ENCODE results near the gene SPNS2. TPM values are rescaled to one million over a fixed set of nuclear protein-coding genes. Genes with fewer than 3 reads are reported as not detected.

The SPNS2 gene
- total RNA-seq, 1 donor from 2014 or later: 10.4 TPM

DNA sequence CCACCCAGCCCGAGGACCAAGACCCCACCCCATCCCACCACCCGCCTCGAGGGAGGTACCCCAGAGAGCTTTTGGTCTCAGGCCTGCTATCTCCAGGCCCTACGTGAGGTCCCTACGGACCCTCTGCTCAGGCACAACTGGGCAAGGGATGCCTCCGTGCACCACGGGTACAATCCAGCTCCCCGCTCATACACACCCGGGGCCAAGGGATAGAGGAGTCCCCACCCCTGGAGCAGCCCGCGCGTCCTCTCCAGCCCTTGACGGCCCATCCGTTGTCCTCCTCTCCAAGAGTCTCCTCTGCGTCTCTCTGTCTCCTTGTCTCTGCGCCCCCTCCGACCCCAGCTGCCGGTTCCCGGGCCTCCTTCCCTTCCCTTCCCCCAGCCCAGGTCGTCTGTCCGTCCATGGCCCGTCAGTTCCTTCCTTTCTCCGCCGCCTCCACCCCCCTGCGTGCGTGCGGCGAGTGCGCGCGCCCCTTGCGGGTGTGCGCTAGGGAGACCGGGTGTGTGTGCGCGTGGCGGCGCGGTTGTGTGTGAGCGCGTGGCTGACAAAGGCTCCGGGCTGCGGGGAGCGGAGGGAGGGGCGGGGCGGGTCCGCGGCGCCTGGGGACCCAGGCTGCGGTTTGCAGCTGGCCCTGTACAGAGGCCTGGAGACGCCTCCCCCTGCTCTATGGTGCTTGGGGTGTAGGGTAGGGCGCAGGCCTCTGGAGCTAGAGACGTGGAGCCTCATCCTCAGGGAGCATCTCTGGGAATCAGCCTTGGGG is 930 bp downstream of the SPNS2 start:
- ATAC-seq (ENCODE audit: poor library complexity): peak; percentile 29
- intact Hi-C loops (cut with DNase I): loop anchor here (10.0 kb wide), 1 partner anchor 65 kb away; the partner anchor contains the start of gene SPNS3
- peak; percentile 51 for DNase-seq

DNA sequence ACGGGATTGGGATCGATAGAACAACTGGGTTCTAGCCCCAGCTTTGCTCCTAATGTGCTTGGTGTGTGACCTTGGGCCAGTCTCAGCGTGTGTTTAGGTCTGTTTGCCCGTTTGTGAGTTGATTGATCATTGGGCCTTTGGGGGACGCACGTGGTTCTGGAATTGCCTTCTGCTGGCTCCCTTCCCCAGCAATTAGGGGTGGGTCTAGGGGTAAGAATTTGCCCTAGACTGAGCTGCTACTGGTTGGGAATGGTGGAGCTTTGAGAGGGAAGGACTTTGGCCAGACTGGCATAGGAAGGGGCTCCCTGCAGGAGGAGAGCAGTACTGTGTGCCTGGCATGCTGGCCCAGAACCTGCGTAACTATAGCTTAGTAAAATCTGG is 1.5 kb downstream of the SPNS2 start:
- intact Hi-C loops (cut with DNase I): no loop called here
- no peak for DNase-seq
- no peak for ATAC-seq (ENCODE audit: poor library complexity)

DNA sequence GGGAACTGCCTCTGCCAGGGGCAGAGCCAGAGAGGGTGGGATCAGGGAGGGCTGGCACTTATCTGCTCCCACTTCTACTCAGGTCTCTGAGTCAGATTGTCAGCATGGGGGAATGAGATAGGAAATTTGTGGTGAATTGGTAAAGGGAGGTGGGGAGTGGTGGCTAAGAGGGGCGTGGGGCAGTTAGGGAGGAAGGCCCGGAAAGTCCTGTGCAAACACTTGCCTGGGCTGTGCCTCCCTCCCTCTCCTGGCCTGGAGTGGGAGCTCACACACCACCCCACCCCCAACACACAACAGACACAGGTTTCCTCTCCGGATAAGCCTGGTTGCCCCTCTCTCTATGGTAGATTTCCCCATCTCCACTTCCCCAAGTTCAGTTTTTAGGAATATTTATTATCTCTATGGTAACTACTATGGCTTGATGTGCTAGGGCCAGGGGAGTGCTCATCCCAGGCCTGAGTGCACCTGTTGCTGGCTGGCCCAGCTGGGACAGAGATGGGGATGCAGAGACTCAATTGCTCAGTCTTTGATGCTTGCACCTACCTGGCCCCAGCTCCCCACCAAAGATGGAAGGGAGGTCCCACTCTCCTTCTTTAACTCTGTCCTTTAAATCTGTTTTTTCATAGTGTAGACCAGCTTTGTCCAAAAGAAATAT is 2.7 kb downstream of the SPNS2 start:
- ATAC-seq (ENCODE audit: poor library complexity) (no peak), DNase-seq (no peak)
- intact Hi-C loops (cut with DNase I): no loop called here

DNA sequence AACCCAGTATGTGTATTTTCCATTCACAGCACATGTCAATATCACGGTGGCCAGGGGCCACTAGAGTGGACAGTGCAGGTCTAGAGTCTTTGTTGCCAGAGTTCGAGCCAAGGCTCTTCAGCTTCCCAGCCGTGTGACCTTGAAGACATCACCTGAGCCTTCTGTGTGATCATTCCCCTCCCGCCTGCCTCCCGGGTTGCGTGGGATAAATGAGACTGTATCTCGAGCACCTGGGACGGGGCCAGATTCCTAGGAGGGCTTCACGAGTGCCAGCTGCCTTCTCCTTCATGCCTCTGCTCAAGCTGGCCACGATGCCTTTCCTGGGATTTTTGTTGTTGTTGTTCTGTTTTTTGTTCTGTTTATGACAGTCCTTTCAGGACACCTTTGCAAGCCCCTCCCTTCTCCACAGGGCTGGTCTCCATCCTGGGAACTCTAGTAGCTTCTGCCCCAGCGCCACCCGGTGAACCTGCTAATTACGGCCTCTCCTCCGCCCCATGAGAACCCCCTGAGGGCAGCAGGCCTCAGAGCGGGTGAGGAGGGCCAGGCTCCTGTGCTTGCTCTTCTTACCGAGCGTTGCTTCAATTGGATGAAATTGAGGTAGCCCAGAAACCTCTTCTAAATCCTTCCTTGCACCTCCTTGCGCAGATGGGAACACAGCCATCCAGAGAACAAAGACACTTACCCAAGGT is 3.9 kb downstream of the SPNS2 start:
- no peak for ATAC-seq (ENCODE audit: poor library complexity)
- intact Hi-C loops (cut with DNase I): no loop called here

DNA sequence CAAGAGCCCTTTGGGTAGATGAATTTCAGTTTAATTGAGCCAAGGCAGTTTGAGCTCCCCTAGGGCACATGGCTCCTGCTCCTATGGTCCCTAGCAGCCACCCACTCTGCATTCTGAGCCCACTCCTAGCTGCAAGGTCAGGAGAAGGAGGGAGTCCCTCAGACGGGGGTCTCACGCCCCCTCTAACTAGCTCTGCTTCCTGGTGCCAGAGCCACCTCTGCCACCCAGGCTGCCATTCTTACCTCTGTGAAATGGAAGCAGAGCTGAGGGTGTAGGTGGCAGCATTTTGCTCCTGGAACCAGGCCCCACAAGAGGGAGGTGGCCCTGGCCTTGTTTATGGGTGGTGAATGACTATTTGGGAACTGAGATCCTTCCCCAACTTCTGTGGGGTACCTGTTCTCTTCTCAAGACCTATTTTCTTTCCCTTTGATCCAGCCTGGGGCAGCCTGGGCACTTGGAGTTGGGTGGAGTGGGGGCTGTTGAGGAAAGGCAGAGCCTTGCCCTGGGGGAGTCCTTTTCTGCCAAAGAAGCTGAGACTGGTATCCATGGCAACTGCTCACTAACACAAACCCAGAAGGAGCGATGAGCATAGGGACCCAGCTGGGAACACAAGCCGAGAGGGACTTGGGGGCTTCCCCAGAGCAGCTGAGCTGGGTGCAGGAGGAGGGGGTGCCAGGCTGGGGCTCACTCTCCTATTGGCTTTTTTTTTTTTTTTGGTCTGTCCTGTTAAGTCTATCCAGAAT is 4.8 kb downstream of the SPNS2 start:
- ATAC-seq (ENCODE audit: poor library complexity) (no peak), DNase-seq (no peak)
- intact Hi-C loops (cut with DNase I): no loop called here

More for the DNA sequence above, 3.9 kb downstream of the SPNS2 start:
- no peak for DNase-seq

DNA sequence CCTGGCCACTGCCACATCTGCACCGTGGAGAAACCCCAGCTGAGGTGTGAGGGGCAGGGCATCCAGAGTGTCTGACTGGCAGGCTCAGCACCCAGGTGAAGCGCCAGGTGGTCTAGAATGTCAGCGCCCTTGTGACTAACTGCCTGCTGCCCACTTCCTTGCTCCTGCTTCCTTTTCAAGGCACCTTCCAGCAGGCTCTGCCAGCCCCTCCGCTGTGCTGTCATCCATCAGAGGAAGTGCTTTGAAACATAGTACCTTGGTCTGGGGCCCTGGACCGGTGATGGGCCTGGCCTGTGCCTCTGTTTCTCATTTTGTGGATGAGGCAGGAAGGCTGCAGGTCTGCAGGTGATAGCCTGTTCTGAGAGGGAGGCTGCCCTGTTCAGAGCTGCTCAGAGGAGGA is 5.5 kb downstream of the SPNS2 start:
- no peak for DNase-seq
- intact Hi-C loops (cut with DNase I): no loop called here
- no peak for ATAC-seq (ENCODE audit: poor library complexity)

DNA sequence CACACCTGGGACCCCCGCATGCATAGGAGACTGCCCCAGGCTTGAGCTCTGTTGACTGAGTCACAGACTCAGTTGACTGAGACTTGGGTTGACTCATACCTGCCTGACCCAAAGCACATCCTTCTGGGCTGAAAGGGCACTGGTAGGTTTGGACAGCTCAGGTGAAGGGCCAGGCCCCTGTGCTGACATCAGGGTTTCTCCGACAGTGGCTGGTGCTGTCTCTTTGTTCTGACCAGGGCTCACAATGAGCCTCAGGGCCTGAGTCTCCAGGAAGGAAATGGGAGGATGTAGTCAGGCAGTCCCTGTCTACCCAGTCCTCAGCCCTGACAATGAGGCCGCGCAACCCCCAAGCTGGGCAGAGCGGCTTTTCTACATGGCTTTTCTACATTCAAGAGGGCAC is 6.5 kb downstream of the SPNS2 start:
- DNase-seq (no peak), ATAC-seq (ENCODE audit: poor library complexity) (no peak)
- intact Hi-C loops (cut with DNase I): no loop called here

DNA sequence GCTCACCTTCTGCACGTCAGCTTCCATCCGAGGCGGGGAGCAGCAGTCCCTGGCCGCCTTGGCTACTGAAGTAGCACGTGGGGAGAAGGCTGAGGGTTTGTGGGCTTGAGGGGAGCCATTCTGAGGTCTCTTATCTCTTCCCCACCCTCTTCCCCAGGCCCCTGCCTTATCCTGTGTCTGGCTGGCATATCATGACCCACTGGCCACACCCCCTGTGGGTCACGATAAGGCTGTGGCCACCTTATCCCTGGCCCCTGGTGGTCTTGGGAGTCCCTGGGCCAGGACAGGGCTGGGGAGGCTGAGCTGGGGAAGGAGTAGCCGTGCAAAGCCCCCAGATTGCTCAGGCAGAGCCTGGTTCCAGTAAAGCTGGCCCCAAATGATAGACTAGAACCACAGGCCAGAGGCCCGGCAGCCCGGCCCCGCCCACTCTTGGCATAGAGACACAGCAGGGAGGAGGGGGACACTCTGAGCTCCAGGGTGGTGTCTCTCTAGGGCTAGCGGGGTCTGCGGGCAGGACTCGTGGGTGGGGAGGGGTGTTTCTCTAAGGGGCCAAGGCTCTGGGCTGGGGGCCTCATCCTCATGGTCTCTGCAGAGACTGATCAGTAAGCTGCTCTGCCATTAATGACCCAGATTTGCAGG is 7.6 kb downstream of the SPNS2 start:
- no peak for ATAC-seq (ENCODE audit: poor library complexity)
- intact Hi-C loops (cut with DNase I): no loop called here
- no peak for DNase-seq

DNA sequence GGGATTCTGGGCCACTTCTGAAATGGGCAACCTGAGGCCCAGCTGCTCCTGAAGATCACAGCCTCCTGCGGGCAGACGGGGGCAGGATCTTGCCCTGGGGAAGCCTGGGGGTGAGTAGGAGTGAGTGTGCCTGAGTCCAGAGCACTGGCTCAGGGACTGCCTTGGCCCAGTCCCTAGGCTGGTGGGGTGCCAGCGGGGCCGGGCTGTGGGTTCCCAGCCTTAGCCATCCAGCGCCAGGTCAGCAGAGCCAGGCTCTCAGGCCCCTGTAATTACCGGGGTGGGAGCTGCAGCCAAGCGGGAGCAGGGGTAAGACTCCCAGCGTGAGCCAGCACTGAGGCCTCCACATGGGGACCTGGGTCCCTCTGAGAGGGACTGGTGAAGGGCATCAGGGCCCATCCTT is 8.2 kb downstream of the SPNS2 start:
- DNase-seq: peak; percentile 80
- intact Hi-C loops (cut with DNase I): no loop called here
- ATAC-seq (ENCODE audit: poor library complexity): peak; percentile 84

DNA sequence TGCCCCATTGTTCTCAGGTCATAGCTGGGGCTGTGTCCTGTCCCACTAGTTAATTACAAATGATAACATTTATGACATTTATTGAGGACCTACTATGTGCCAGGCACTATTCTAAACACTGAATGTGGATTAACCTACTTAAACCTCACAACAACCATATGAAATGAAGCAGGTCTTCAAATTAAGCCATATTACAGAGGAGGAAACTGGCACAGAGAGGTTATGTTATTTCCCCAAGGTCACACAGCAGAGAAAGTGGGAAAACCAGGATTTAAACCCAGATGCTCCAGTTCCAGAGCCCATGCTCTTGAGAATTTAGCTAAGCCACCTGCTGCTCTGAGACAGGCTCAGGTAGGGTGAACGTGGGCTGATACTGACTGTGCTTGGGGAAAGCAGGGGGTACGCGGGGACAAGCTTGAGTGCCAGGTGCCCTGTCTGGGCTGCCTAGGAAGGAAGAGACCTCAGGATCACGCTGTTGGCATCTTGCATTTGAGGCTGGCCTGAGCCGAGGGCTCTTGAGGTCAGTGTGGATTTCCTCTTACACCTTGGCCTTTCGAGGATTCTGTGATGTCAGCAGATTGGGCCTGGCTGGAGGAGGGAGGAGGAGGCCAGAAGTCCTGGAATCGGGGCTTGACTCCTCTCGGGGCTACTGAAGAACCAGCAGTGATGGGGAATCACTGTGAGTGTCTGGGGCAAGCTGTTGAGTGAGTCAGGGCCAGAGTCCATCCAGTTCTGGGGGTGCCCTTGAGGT is 8.9 kb downstream of the SPNS2 start:
- intact Hi-C loops (cut with DNase I): no loop called here
- DNase-seq (no peak), ATAC-seq (ENCODE audit: poor library complexity) (no peak)

DNA sequence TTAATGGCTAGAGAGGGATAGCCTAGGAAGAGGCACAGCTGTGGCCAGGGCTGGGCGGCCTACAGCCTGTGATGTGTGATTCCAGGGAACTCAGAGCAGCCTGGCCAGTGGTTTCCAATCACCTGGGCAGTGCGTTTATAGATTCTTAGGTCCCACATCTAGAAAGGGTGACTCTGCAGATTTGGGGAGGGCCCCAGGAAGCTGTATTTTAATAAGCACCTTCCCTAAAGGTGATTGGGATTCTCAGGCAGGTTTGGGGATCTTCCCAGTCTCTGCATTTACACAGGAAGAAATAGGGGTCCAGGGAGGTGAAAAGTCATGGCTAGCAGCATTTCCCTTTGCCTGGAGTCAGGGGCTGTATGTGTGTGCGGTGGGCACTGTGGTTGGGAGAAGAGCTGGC is 9.5 kb downstream of the SPNS2 start:
- intact Hi-C loops (cut with DNase I): no loop called here
- ATAC-seq (ENCODE audit: poor library complexity) (no peak), DNase-seq (no peak)

DNA sequence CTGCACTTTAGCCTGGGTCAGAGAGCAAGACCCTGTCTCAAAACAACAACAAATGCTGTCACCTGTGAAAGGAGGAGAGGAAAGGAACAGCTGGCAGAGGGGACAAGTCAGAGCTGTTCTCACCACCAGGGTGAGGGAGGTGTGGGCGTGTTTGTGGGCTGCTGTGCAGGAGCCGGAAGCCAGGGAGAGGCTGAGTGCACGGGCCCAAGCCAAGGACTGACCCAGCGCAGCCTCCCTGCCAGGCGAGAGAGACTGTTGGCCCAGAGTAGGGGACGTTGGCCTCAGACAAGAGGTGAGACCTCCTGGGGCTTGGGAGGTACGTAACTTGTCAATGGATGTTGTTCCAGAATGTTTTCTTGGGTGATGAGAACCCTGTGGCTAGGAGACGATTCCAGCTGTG is 10.7 kb downstream of the SPNS2 start:
- intact Hi-C loops (cut with DNase I): no loop called here
- DNase-seq (no peak), ATAC-seq (ENCODE audit: poor library complexity) (peak; percentile 6)

DNA sequence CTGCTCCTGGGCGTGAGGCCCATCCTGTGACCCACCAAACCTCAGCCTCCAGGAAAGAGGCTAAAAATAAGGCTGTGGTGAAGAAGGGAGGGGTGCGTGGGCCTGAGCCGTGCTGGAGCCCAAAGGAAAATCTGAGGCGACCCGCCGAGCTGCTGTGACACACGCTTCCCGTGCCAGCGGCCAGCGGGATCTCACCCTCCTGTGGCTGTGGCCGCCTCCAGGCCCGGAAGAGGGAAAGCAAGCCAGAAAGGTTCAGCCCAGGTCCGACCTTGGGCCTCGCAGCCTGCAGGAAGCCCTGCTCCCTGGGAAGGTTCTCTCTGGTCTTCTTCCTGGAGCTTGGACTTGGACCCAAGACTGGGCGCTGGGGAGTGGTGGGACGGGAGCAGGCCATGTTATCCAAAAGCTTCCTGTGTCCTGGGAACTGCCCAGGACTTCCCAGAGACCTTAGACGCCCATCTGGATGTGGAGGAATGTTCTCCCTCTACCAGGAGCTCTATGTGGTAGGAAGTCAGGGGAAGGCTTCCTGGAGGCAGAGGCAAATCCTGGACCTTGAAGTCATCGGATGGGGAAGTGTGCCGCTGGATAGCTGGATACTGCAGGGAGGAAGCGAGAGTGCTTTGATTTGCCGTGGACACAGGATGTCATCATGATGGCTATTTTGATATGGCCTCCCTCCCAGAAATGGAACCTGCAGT is 11.4 kb downstream of the SPNS2 start:
- intact Hi-C loops (cut with DNase I): no loop called here
- peak; percentile 9 for ATAC-seq (ENCODE audit: poor library complexity)
- DNase-seq: peak; percentile 68

DNA sequence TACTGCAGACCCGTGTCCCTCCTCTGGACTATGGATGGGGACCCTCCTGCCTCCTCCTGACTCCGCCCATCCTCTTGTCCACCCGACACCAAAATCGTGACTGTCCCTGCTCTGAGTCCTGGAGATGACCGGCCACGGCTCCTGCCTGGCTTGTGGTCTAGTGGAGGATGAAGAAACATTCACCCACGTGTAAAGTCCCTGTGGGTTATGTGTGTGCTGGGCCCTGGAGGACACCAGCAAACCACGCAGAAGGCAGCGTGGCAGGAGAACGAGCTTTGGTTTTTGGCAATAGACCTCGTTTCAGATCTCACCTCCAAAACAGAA is 11.9 kb downstream of the SPNS2 start:
- DNase-seq: no peak
- intact Hi-C loops (cut with DNase I): no loop called here
- ATAC-seq (ENCODE audit: poor library complexity): no peak

DNA sequence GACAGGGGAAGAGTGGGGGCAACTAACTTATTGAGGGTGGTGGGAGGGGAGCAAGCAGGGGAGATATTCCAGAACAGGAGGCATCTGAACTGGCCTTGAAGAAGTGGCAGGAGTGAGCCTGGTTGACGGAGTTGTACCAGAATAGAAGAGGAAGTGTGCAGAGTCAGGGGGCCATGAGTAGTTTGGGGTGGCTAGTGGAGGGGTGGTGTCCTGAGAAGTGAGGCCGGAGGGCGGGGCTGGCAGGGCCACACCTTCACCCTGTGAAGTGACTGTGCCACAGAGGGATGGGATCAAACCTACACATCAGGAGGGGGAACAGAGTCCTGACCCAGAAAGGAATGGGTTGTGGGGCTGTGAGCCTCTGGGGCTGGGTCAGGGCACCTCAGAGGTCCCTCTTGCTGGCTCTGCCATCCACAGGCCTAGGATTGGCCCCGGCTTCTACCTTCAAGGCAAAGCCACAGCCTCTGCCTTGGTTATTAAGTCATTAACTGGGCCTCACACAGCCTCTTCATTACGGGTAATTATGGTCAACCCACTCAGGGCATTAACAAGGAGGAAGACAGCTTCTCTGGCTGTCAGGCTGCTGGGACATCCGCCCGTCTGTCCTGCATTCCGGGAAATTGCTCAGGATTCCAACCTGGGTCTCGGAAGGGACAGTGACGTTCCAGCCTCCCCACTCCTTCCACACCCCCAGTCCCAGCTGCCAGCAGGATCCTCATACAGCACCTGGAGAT is 12.7 kb downstream of the SPNS2 start:
- DNase-seq (no peak), ATAC-seq (ENCODE audit: poor library complexity) (no peak)
- intact Hi-C loops (cut with DNase I): no loop called here

DNA sequence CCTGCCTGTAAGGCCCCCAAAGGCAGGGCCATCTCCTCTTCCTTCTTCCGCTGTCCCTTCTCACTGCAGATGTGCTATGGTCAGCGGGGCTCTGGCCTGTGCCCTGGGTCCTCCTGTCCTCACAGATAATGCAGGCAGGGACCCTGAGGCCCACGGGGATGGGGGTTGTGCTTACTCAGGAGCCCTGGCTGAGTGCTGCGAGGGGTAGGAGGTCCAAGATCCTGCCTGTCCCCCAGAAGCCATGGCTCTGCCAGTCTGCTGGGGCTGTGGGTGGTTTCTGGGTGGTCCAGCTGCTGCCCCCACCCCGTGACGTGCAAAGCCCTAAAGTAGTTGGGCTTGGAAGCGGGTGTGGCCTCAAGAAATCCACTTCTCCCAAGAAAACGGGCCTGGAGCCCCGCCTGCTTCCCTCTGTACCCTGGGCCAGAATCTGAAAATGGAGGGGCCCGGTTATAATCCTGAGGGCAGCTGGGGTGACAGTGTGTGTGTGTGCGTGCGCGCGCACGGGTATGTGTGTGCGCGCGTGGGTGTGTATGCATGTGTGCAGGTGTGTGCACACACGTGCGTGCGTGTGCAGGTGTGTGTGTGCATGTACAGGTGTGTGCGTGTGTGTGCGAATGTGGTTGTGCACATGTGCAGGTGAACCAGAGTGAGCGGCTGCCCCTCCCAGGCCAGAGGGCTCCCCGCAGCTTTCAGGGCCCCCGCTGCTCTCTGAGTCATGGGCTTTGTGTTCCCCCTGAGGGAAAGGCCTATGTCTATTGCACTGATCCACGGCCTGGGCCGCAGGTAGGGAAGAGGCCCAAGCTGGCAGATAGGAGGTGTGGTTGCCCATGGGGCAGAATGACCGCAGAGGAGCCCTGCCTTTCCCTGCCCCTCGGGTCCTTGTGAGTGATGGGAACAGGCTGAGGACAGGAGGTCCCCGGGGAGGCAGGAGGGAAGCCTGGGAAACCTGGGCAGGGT is 13.8 kb downstream of the SPNS2 start:
- DNase-seq: no peak
- no peak for ATAC-seq (ENCODE audit: poor library complexity)
- intact Hi-C loops (cut with DNase I): no loop called here

Measured in Right ventricle myocardium superior (tissue), 1 donor.